CD4-positive, alpha-beta T cell treated with Interleukin-15 for 4 hours (primary cell): ENCODE data around the gene AGBL5.
"Not testable (repeated sequence)": the region's sequence is repeated elsewhere in the genome, so short reads cannot be mapped to it uniquely, and the experiment has no call there.

ENCODE experiments used
- DNase-seq: peaks from one replicate; pipeline ENCODE4 v3.0.0-alpha.2; 2020; ENCODE audit warnings: low spot score

AGBL5 gene

DNA sequence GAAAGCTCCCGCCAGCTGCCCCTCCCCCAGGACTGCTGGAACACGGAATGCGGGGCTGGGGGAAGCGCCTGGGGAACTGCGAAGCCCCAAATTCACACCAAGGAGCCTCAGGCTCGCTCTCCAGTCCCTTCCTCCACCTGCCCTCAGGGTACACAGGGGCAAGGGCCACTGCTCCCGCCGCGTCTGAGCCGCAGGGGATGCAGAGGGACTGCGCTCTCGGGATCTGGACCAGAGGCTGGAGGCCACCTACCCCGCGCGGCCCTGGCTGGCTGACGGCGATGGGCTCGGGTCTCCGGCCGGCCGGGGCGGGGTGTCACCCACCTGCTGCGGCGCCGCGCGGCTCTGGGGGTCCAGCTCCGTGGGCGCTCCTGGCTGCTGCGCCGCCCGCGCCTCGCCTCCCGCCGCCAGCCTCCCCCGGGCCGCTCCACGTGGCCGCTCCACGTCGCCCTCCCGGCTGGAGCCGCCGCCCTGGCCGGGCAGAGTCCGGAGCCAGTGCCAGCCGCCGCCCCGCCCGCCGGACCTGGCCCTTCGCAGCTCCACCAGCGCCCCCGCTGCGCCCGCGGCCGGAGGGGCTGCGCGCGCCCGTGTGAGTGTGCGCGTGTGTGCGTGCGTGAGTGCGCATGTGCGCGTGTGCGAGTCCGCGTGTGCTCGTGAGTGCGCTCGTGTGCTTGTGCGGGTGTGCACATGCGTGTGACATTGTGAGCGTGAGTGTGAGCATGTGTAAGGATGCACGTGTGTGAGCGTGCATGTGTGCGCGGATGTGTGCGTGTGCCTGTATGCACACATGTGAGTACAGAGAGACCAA, 67.3 kb downstream of the AGBL5 start, which contains the start of gene CGREF1:
TSS of gene CGREF1 (minus strand) at position 604 of the 805 bp plus-strand sequence. CDS start 14,762 bp downstream, outside the sequence.
- DNase-seq = no peak

DNA sequence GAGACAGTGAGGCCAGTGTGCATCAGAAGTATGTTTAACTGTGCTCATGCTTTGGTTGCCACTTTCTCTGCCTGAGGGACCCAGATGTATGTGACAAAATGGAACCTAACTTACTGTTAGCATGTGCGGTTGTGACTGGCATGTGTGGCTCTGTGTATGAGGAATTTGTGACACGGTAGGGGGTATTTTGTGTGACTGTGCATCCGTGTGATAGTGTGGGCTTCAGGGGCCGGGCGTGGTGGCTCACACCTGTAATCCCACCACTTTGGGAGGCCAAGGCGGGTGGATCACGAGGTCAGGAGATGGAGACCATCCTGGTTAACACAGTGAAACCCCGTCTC, 67.8 kb downstream of the AGBL5 start:
- not testable (repeated sequence) for DNase-seq
